OCI-LY1 (cell line): Measurements from ENCODE around the gene NTF3.

Experiments
- H2AFZ ChIP-seq: fragments of 200-600 bp; sonication (generic), shearing (Covaris generic); 2 replicates; pipeline ENCODE4 v1.6.0; 2014; ENCODE audit warnings: antibody characterized with exemption, mild to moderate bottlenecking, low read length
- H3F3A ChIP-seq: fragments of 200-600 bp; sonication (generic), shearing (Covaris generic); 2 replicates; pipeline ENCODE4 v1.6.0; 2014; ENCODE audit warnings: mild to moderate bottlenecking, antibody characterized with exemption, low read length, moderate library complexity; ENCODE audit not compliant: insufficient read depth
- H3K27ac ChIP-seq: fragments of 200-600 bp; sonication (generic); 2 replicates; pipeline ENCODE4 v1.5.1; 2014; ENCODE audit warnings: low read length, mixed run types, mild to moderate bottlenecking, low read depth; ENCODE audit not compliant: poor library complexity, severe bottlenecking
- H3K27me3 ChIP-seq: fragments of 200-600 bp; sonication (generic); 2 replicates; pipeline ENCODE4 v1.6.0; 2014; ENCODE audit warnings: antibody characterized with exemption, mild to moderate bottlenecking, low read length, moderate library complexity; ENCODE audit not compliant: insufficient read depth
- H3K36me3 ChIP-seq: fragments of 200-600 bp; sonication (generic); 2 replicates; pipeline ENCODE4 v1.6.1; 2014; ENCODE audit warnings: mild to moderate bottlenecking, antibody characterized with exemption, low read length, moderate library complexity, mixed read lengths; ENCODE audit not compliant: insufficient read depth
- H3K4me1 ChIP-seq: fragments of 200-600 bp; sonication (generic); 2 replicates; pipeline ENCODE4 v1.5.1; 2014; ENCODE audit warnings: mild to moderate bottlenecking, low read length, moderate library complexity; ENCODE audit not compliant: insufficient read depth, severe bottlenecking
- H3K4me2 ChIP-seq: fragments of 200-600 bp; sonication (generic), shearing (Covaris generic); 2 replicates; pipeline ENCODE4 v1.6.1; 2014; ENCODE audit warnings: low read length
- H3K4me3 ChIP-seq: fragments of 200-600 bp; sonication (generic); 2 replicates; pipeline ENCODE4 v1.5.1; 2014; ENCODE audit warnings: low read length, low read depth, mild to moderate bottlenecking, mixed read lengths; ENCODE audit not compliant: poor library complexity, severe bottlenecking
- H3K79me2 ChIP-seq: fragments of 200-600 bp; shearing (Covaris generic); 2 replicates; pipeline ENCODE4 v1.6.1; 2016; ENCODE audit warnings: mixed run types, low read length, mixed read lengths; ENCODE audit not compliant: insufficient read depth
- H3K9ac ChIP-seq: fragments of 200-600 bp; sonication (generic), shearing (Covaris generic); 2 replicates; pipeline ENCODE4 v1.6.1; 2014; ENCODE audit warnings: mild to moderate bottlenecking, low read length, mixed read lengths
- H3K9me2 ChIP-seq: fragments of 200-600 bp; sonication (generic), shearing (Covaris generic); 2 replicates; pipeline ENCODE4 v1.6.1; 2014; ENCODE audit warnings: low read depth, mild to moderate bottlenecking, low read length, mixed read lengths
- H3K9me3 ChIP-seq: fragments of 200-600 bp; shearing (Covaris generic); 2 replicates; pipeline ENCODE4 v1.6.1; 2014; ENCODE audit warnings: low read length, mixed read lengths
- H4K20me1 ChIP-seq: fragments of 200-600 bp; sonication (generic), shearing (Covaris generic); 2 replicates; pipeline ENCODE4 v1.6.0; 2016; ENCODE audit warnings: mild to moderate bottlenecking, low read length; ENCODE audit not compliant: insufficient read depth
- CTCF ChIP-seq: fragments of 200-600 bp; sonication (generic), shearing (Covaris generic); IDR thresholded peaks from 2 replicates; pipeline ENCODE4 v1.5.1; 2017; ENCODE audit warnings: mild to moderate bottlenecking, antibody characterized with exemption, low read length, moderate library complexity, mixed read lengths
- EZH2 ChIP-seq: fragments of 200-600 bp; sonication (generic), shearing (Covaris generic); IDR thresholded peaks from 2 replicates; pipeline ENCODE4 v1.8.0; 2017; ENCODE audit warnings: borderline replicate concordance, mixed run types, mild to moderate bottlenecking, antibody characterized with exemption, low read length, moderate library complexity, mixed read lengths

The NTF3 gene

GRCh38 chr12:5390174-5390799, 41.6 kb upstream of the NTF3 start:
- Histone ChIP-seq H3F3A (no peaks in the 10 kb centered on the region), H4K20me1 (no peaks in the 10 kb centered on the region), H3K36me3 (no peaks in the 10 kb centered on the region), H3K79me2 (no peaks in the 10 kb centered on the region), H3K27ac (no peak overlapping the region), H3K4me3 (no peak overlapping the region), H3K27me3 (no peaks in the 10 kb centered on the region), H3K4me2 (no peak overlapping the region), H3K9ac (no peak overlapping the region), H2AFZ (no peak overlapping the region), H3K9me2 (no peaks in the 10 kb centered on the region), H3K4me1 (no peaks in the 10 kb centered on the region), H3K9me3 (no peaks in the 10 kb centered on the region)
- no peak for TF ChIP-seq EZH2
- TF ChIP-seq CTCF, result no peak

- H3K36me3 ChIP-seq, result no peaks in the 10 kb centered on the region
- no peak overlapping the region for H3K4me2 ChIP-seq
- H3K4me3 ChIP-seq, result no peak overlapping the region
- no peaks in the 10 kb centered on the region for H4K20me1 ChIP-seq
- no peak overlapping the region for H2AFZ ChIP-seq
- no peaks in the 10 kb centered on the region for H3K9me2 ChIP-seq
- H3K9me3 ChIP-seq, result no peaks in the 10 kb centered on the region
- H3F3A ChIP-seq, result no peaks in the 10 kb centered on the region
- H3K27me3 ChIP-seq, result no peaks in the 10 kb centered on the region
- no peak for TF ChIP-seq CTCF
- no peak for TF ChIP-seq EZH2
- H3K9ac ChIP-seq, result no peak overlapping the region
- no peaks in the 10 kb centered on the region for H3K4me1 ChIP-seq
- no peak overlapping the region for H3K27ac ChIP-seq
- H3K79me2 ChIP-seq, result no peaks in the 10 kb centered on the region
These were observed 40.3 kb upstream of the NTF3 start for GRCh38 chr12:5391653-5392052.

GRCh38 chr12:5392961-5393360, 38.9 kb upstream of the NTF3 start:
- Histone ChIP-seq H3K9me3 (no peaks in the 10 kb centered on the region), H3K9ac (no peak overlapping the region), H3K4me2 (no peak overlapping the region), H3K9me2 (no peaks in the 10 kb centered on the region), H3K27me3 (no peaks in the 10 kb centered on the region), H3K27ac (no peak overlapping the region), H3F3A (no peaks in the 10 kb centered on the region), H4K20me1 (no peaks in the 10 kb centered on the region), H3K4me3 (no peak overlapping the region), H3K4me1 (no peaks in the 10 kb centered on the region), H2AFZ (no peak overlapping the region), H3K36me3 (no peaks in the 10 kb centered on the region), H3K79me2 (no peaks in the 10 kb centered on the region)
- TF ChIP-seq CTCF, result no peak
- TF ChIP-seq EZH2, result no peak
